Measurements from ENCODE around the gene HS3ST1. TPM values are rescaled to one million over a fixed set of nuclear protein-coding genes. Genes with fewer than 3 reads are reported as not detected.

The HS3ST1 gene
- total RNA-seq, 1 donor, result under 0.01 TPM

GRCh38 chr4:11468901-11469300 lies 40.2 kb upstream of the HS3ST1 start:
- no peak overlapping the region for H3K4me3 ChIP-seq (ENCODE audit: insufficient read depth, low read length)
- H3K9me3 ChIP-seq (ENCODE audit: low read depth, low read length), result no peaks in the 10 kb centered on the region
- no peak overlapping the region for H2AFZ ChIP-seq (ENCODE audit: low read length)
- no peak for TF ChIP-seq CTCF (IDR thresholded peaks at IDR 0.05; ENCODE audit: extremely low read depth, low read depth, low read length)
- no peaks in the 10 kb centered on the region for H3K79me2 ChIP-seq (ENCODE audit: insufficient read depth, low read length)
- no peak overlapping the region for H3K27ac ChIP-seq (ENCODE audit: low read depth, low read length)
- no peaks in the 10 kb centered on the region for H3K4me1 ChIP-seq (ENCODE audit: insufficient read depth, low read length)
- no peaks in the 10 kb centered on the region for H3K27me3 ChIP-seq (ENCODE audit: insufficient read depth, low read length)
- H4K20me1 ChIP-seq (ENCODE audit: insufficient read depth, low read length), result no peaks in the 10 kb centered on the region
- no peak overlapping the region for H3K4me2 ChIP-seq (ENCODE audit: insufficient read depth, low read length)
- no peaks in the 10 kb centered on the region for H3K36me3 ChIP-seq (ENCODE audit: insufficient read depth, low read length)
- no peak for DNase-seq (ENCODE audit: insufficient read length, low spot score, missing footprints)

DNA sequence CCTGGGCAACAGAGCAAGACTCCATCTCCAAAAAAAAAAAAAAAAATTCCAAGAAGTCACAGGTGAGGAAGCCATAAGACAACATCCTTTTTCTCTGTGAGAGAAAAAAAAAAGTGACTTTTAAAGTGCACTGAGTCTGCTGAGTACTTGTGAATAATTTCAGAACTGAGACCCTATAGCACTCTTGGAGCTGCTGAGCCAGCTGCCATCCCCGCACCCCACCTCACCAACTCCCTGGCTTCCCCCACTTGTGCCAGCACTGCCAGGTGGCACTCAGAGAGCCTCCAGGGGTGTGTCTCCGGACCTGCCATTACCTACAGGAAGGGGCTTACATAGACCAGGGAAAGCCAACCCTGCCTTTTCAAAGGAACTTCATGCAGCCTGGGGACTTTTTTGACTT lies 39.2 kb upstream of the HS3ST1 start:
- no peak for TF ChIP-seq CTCF (IDR thresholded peaks at IDR 0.05; ENCODE audit: extremely low read depth, low read depth, low read length)

GRCh38 chr4:11463707-11464106 lies 35.0 kb upstream of the HS3ST1 start:
- no peaks in the 10 kb centered on the region for H3K9me3 ChIP-seq (ENCODE audit: low read depth, low read length)
- no peaks in the 10 kb centered on the region for H3K4me1 ChIP-seq (ENCODE audit: insufficient read depth, low read length)
- no peak overlapping the region for H3K4me2 ChIP-seq (ENCODE audit: insufficient read depth, low read length)
- no peaks in the 10 kb centered on the region for H3K79me2 ChIP-seq (ENCODE audit: insufficient read depth, low read length)
- H2AFZ ChIP-seq (ENCODE audit: low read length), result no peak overlapping the region
- H4K20me1 ChIP-seq (ENCODE audit: insufficient read depth, low read length), result no peaks in the 10 kb centered on the region
- H3K4me3 ChIP-seq (ENCODE audit: insufficient read depth, low read length), result no peak overlapping the region
- no peaks in the 10 kb centered on the region for H3K36me3 ChIP-seq (ENCODE audit: insufficient read depth, low read length)
- no peak for TF ChIP-seq CTCF (IDR thresholded peaks at IDR 0.05; ENCODE audit: extremely low read depth, low read depth, low read length)
- H3K27ac ChIP-seq (ENCODE audit: low read depth, low read length), result no peak overlapping the region
- no peak for DNase-seq (ENCODE audit: insufficient read length, low spot score, missing footprints)
- no peaks in the 10 kb centered on the region for H3K27me3 ChIP-seq (ENCODE audit: insufficient read depth, low read length)

More for the DNA sequence above, 39.2 kb upstream of the HS3ST1 start:
- no peak for DNase-seq (ENCODE audit: insufficient read length, low spot score, missing footprints)
- Histone ChIP-seq H4K20me1 (ENCODE audit: insufficient read depth, low read length) (no peaks in the 10 kb centered on the region), H3K4me1 (ENCODE audit: insufficient read depth, low read length) (no peaks in the 10 kb centered on the region), H3K79me2 (ENCODE audit: insufficient read depth, low read length) (no peaks in the 10 kb centered on the region), H3K27ac (ENCODE audit: low read depth, low read length) (no peak overlapping the region), H3K9me3 (ENCODE audit: low read depth, low read length) (no peaks in the 10 kb centered on the region), H3K27me3 (ENCODE audit: insufficient read depth, low read length) (no peaks in the 10 kb centered on the region), H3K36me3 (ENCODE audit: insufficient read depth, low read length) (no peaks in the 10 kb centered on the region), H3K4me2 (ENCODE audit: insufficient read depth, low read length) (no peak overlapping the region), H2AFZ (ENCODE audit: low read length) (no peak overlapping the region), H3K4me3 (ENCODE audit: insufficient read depth, low read length) (no peak overlapping the region)

DNA sequence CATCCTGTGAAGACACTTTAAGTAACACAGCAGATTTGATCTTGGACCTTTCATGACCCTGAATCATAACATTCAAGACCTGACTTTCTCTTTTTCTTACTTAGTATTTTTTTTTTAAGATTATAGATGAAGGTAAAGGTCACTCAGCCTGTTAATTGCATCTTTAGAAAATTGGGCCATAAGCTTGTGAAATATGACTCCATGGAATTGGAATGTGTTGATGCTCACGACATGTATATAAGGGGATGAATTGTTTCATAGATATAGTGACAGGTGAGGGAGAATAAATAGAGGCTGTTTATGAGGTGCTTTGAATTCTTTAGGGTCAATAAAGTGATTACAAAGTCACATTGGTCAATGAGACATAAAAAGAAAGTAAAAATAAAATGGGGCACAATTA lies 27.7 kb upstream of the HS3ST1 start:
- Histone ChIP-seq H3K36me3 (ENCODE audit: insufficient read depth, low read length) (no peaks in the 10 kb centered on the region), H3K4me1 (ENCODE audit: insufficient read depth, low read length) (no peaks in the 10 kb centered on the region), H4K20me1 (ENCODE audit: insufficient read depth, low read length) (no peaks in the 10 kb centered on the region), H3K4me2 (ENCODE audit: insufficient read depth, low read length) (no peak overlapping the region), H3K79me2 (ENCODE audit: insufficient read depth, low read length) (no peaks in the 10 kb centered on the region), H3K27ac (ENCODE audit: low read depth, low read length) (no peak overlapping the region), H3K27me3 (ENCODE audit: insufficient read depth, low read length) (no peaks in the 10 kb centered on the region), H2AFZ (ENCODE audit: low read length) (no peak overlapping the region), H3K9me3 (ENCODE audit: low read depth, low read length) (peaks cover 2% of the 10 kb centered on the region), H3K4me3 (ENCODE audit: insufficient read depth, low read length) (no peak overlapping the region)
- TF ChIP-seq CTCF (IDR thresholded peaks at IDR 0.05; ENCODE audit: extremely low read depth, low read depth, low read length), result no peak
- no peak for DNase-seq (ENCODE audit: insufficient read length, low spot score, missing footprints)

Data from osteoblast (primary cell).